ENCODE results near the gene ETS1. TPM values are rescaled to one million over a fixed set of nuclear protein-coding genes. Genes with fewer than 3 reads are reported as not detected.

Gene ETS1
- polyA plus RNA-seq, 1 donor (not counting 4 experiments of a cell fraction or from before 2014, with no cell fraction given): 41.0 TPM

DNA sequence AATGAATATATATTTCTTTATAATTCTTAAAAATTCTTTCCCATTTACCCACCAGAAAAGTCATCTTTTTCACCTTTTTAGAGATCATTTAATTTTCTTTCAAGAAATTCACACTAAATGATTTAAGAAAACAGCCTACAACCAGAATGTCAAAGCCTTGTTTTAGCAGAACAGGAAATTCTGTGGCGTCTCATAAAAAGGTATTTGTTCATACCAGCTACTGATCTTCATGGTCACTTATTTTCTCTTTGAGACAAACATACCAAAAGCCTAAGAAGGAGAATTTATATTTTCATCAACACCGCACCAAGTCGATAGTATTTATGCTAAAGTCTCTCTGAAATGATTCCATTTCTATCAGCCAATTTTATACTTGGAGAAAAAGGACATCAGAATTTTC is 105.3 kb downstream of the ETS1 start:
- H4K20me1 ChIP-seq (ENCODE audit: control insufficient read depth, extremely low read depth, insufficient read depth, low read length): no peaks in the 10 kb centered on the region
- dilution Hi-C loops (cut with MboI; ENCODE audit: extremely low pct_ligation_motif_present, low sequenced_read_pairs): no loop called here
- TF ChIP-seq, protein P1, sequence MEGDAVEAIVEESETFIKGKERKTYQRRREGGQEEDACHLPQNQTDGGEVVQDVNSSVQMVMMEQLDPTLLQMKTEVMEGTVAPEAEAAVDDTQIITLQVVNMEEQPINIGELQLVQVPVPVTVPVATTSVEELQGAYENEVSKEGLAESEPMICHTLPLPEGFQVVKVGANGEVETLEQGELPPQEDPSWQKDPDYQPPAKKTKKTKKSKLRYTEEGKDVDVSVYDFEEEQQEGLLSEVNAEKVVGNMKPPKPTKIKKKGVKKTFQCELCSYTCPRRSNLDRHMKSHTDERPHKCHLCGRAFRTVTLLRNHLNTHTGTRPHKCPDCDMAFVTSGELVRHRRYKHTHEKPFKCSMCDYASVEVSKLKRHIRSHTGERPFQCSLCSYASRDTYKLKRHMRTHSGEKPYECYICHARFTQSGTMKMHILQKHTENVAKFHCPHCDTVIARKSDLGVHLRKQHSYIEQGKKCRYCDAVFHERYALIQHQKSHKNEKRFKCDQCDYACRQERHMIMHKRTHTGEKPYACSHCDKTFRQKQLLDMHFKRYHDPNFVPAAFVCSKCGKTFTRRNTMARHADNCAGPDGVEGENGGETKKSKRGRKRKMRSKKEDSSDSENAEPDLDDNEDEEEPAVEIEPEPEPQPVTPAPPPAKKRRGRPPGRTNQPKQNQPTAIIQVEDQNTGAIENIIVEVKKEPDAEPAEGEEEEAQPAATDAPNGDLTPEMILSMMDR (optimal IDR thresholded peaks at IDR 0.05 in 1 of 3, IDR thresholded peaks at IDR 0.05 in 1 of 3, conservative IDR thresholded peaks at IDR 0.05 in 1 of 3; ENCODE audit: extremely low read depth in 1 of 3, insufficient read depth in 2 of 3, low read length in 3 of 3): no peak
- no peak for TF ChIP-seq EZH2 (IDR thresholded peaks at IDR 0.05; ENCODE audit: low read length)
- H2AFZ ChIP-seq (ENCODE audit: control insufficient read depth, low read length): no peak overlapping the region
- no peak overlapping the region for H3K9ac ChIP-seq (ENCODE audit: control insufficient read depth, extremely low read depth, insufficient read depth, low read length)
- no peak overlapping the region for H3K4me2 ChIP-seq (ENCODE audit: control insufficient read depth, extremely low read depth, insufficient read depth, low read depth, low read length)
- H3K27ac ChIP-seq (ENCODE audit: control insufficient read depth, insufficient read depth, low read length): no peak overlapping the region
- no peak overlapping the region for H3K4me3 ChIP-seq (ENCODE audit: control insufficient read depth in 2 of 3, extremely low read depth in 1 of 3, insufficient read depth in 2 of 3, low read depth in 1 of 3, low read length in 3 of 3)
- no peaks in the 10 kb centered on the region for H3K9me3 ChIP-seq (ENCODE audit: control insufficient read depth, low read depth, low read length)
- no peaks in the 10 kb centered on the region for H3K27me3 ChIP-seq (ENCODE audit: control insufficient read depth, extremely low read depth, insufficient read depth, low read length)
- peaks cover 23 to 53% of the 10 kb centered on the region in 2 experiments for H3K36me3 ChIP-seq (ENCODE audit: control insufficient read depth in 2 of 2, extremely low read depth in 1 of 2, insufficient read depth in 2 of 2, low read length in 2 of 2)
- peaks cover 2% of the 10 kb centered on the region for H3K9me1 ChIP-seq (ENCODE audit: control insufficient read depth, extremely low read depth, insufficient read depth, low read length)
- FAIRE-seq (no peak), DNase-seq (ENCODE audit: low read depth, low spot score) (no peak)
- peaks cover 59% of the 10 kb centered on the region for H3K79me2 ChIP-seq (ENCODE audit: control insufficient read depth, insufficient read depth, low read length)
- H3K4me1 ChIP-seq (ENCODE audit: control insufficient read depth, extremely low read depth, insufficient read depth, low read length): peaks cover 7% of the 10 kb centered on the region

DNA sequence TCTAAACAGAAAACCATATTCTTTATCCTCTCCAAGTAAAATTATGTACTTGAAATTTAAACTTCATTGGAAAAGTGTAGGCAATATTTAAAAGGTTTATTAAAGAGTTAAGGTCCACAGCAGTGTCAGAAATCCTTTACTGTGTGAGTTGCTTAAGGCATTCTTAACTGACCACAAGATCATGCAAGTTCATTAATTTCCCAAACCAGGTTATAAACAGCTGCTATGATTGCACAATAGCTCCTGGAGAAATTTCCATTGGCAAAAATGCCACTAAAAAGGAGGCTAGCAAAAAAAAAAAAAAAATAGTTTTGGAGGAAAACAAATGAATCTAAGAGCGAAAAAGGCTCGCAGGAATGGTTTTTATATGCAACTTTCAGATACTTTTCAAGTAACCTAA is 106.2 kb downstream of the ETS1 start:
- no peak overlapping the region for H3K27ac ChIP-seq (ENCODE audit: control insufficient read depth, insufficient read depth, low read length)
- no peaks in the 10 kb centered on the region for H3K9me3 ChIP-seq (ENCODE audit: control insufficient read depth, low read depth, low read length)
- no peak overlapping the region for H3K9ac ChIP-seq (ENCODE audit: control insufficient read depth, extremely low read depth, insufficient read depth, low read length)
- H3K4me1 ChIP-seq (ENCODE audit: control insufficient read depth, extremely low read depth, insufficient read depth, low read length): no peaks in the 10 kb centered on the region
- dilution Hi-C loops (cut with MboI; ENCODE audit: extremely low pct_ligation_motif_present, low sequenced_read_pairs): no loop called here
- H3K9me1 ChIP-seq (ENCODE audit: control insufficient read depth, extremely low read depth, insufficient read depth, low read length): peaks cover 2% of the 10 kb centered on the region
- no peak overlapping the region for H3K4me3 ChIP-seq (ENCODE audit: control insufficient read depth in 2 of 3, extremely low read depth in 1 of 3, insufficient read depth in 2 of 3, low read depth in 1 of 3, low read length in 3 of 3)
- H3K27me3 ChIP-seq (ENCODE audit: control insufficient read depth, extremely low read depth, insufficient read depth, low read length): no peaks in the 10 kb centered on the region
- no peak overlapping the region for H2AFZ ChIP-seq (ENCODE audit: control insufficient read depth, low read length)
- DNase-seq (ENCODE audit: low read depth, low spot score) (no peak), FAIRE-seq (no peak)
- H3K4me2 ChIP-seq (ENCODE audit: control insufficient read depth, extremely low read depth, insufficient read depth, low read depth, low read length): no peak overlapping the region
- H3K36me3 ChIP-seq (ENCODE audit: control insufficient read depth in 2 of 2, extremely low read depth in 1 of 2, insufficient read depth in 2 of 2, low read length in 2 of 2): peaks cover 23 to 47% of the 10 kb centered on the region in 2 experiments
- no peak for TF ChIP-seq EZH2 (IDR thresholded peaks at IDR 0.05; ENCODE audit: low read length)
- TF ChIP-seq, protein P1 (optimal IDR thresholded peaks at IDR 0.05 in 1 of 3, IDR thresholded peaks at IDR 0.05 in 1 of 3, conservative IDR thresholded peaks at IDR 0.05 in 1 of 3; ENCODE audit: extremely low read depth in 1 of 3, insufficient read depth in 2 of 3, low read length in 3 of 3): no peak
- peaks cover 59% of the 10 kb centered on the region for H3K79me2 ChIP-seq (ENCODE audit: control insufficient read depth, insufficient read depth, low read length)
- no peaks in the 10 kb centered on the region for H4K20me1 ChIP-seq (ENCODE audit: control insufficient read depth, extremely low read depth, insufficient read depth, low read length)

All from keratinocyte (primary cell).